ENCODE results near the gene CDNF.
"Not testable (repeated sequence)": the region's sequence is repeated elsewhere in the genome, so short reads cannot be mapped to it uniquely, and the experiment has no call there.

CDNF gene

GRCh38 chr10:14837757-14838581 lies at the start of gene CDNF, which contains the start of the genes HSPA14 and MSANTD7:
Gene CDNF (minus strand): TSS chr10:14838037. CDS start chr10:14837946, 91 bp downstream.
Gene HSPA14 (plus strand): TSS chr10:14838306. CDS start chr10:14838403, 97 bp downstream.
Gene MSANTD7 (plus strand): TSS chr10:14838306. CDS start chr10:14842285, 3,979 bp downstream.
- peak; percentile 98 for DNase-seq (ENCODE audit: low read depth in 2 of 2, low spot score in 1 of 2)

GRCh38 chr10:14884082-14884481 lies 46.2 kb upstream of the CDNF start:
- DNase-seq (ENCODE audit: low read depth in 2 of 2, low spot score in 1 of 2) = no peak

GRCh38 chr10:14880229-14880628 lies 42.4 kb upstream of the CDNF start:
- DNase-seq (ENCODE audit: low read depth in 2 of 2, low spot score in 1 of 2) = no peak

- no peak for DNase-seq (ENCODE audit: low read depth in 2 of 2, low spot score in 1 of 2)
These were observed 42.0 kb upstream of the CDNF start for GRCh38 chr10:14879928-14880193.

GRCh38 chr10:14879124-14879927 lies 41.5 kb upstream of the CDNF start:
- no peak for DNase-seq (ENCODE audit: low read depth in 2 of 2, low spot score in 1 of 2)

GRCh38 chr10:14878266-14879123 lies 40.7 kb upstream of the CDNF start, which contains the start of gene SUV39H2:
Gene SUV39H2 (plus strand): TSS chr10:14878866. CDS start chr10:14878889, 23 bp downstream.
- peak; percentile 81 to 87 for DNase-seq (ENCODE audit: low read depth in 2 of 2, low spot score in 1 of 2)

GRCh38 chr10:14876764-14877163 lies 38.9 kb upstream of the CDNF start:
- no peak for DNase-seq (ENCODE audit: low read depth in 2 of 2, low spot score in 1 of 2)

GRCh38 chr10:14875941-14876340 lies 38.1 kb upstream of the CDNF start:
- no peak for DNase-seq (ENCODE audit: low read depth in 2 of 2, low spot score in 1 of 2)

- DNase-seq (ENCODE audit: low read depth in 2 of 2, low spot score in 1 of 2) = no peak
These were observed 35.4 kb upstream of the CDNF start for GRCh38 chr10:14873090-14873760.

- DNase-seq (ENCODE audit: low read depth in 2 of 2, low spot score in 1 of 2) = not testable (repeated sequence)
These were observed 27.0 kb upstream of the CDNF start for GRCh38 chr10:14864871-14865270.

- DNase-seq (ENCODE audit: low read depth in 2 of 2, low spot score in 1 of 2) = not testable (repeated sequence)
These were observed 26.6 kb upstream of the CDNF start for GRCh38 chr10:14864466-14864865.

- DNase-seq (ENCODE audit: low read depth in 2 of 2, low spot score in 1 of 2) = no peak
These were observed 23.0 kb upstream of the CDNF start for GRCh38 chr10:14860791-14861190.

GRCh38 chr10:14859775-14860174 lies 21.9 kb upstream of the CDNF start:
- no peak for DNase-seq (ENCODE audit: low read depth in 2 of 2, low spot score in 1 of 2)

GRCh38 chr10:14859043-14859442 lies 21.2 kb upstream of the CDNF start:
- DNase-seq (ENCODE audit: low read depth in 2 of 2, low spot score in 1 of 2) = no peak

GRCh38 chr10:14858338-14858960 lies 20.6 kb upstream of the CDNF start:
- no peak for DNase-seq (ENCODE audit: low read depth in 2 of 2, low spot score in 1 of 2)

GRCh38 chr10:14855453-14855852 lies 17.6 kb upstream of the CDNF start:
- DNase-seq (ENCODE audit: low read depth in 2 of 2, low spot score in 1 of 2) = no peak

GRCh38 chr10:14852236-14852635 lies 14.4 kb upstream of the CDNF start:
- no peak for DNase-seq (ENCODE audit: low read depth in 2 of 2, low spot score in 1 of 2)

- DNase-seq (ENCODE audit: low read depth in 2 of 2, low spot score in 1 of 2) = no peak
These were observed 7.1 kb upstream of the CDNF start for GRCh38 chr10:14844948-14845347.

- no peak for DNase-seq (ENCODE audit: low read depth in 2 of 2, low spot score in 1 of 2)
These were observed 5.6 kb upstream of the CDNF start for GRCh38 chr10:14843327-14843988.

- no peak for DNase-seq (ENCODE audit: low read depth in 2 of 2, low spot score in 1 of 2)
These were observed 2.3 kb upstream of the CDNF start for GRCh38 chr10:14840178-14840577.

All from stimulated activated CD8-positive, alpha-beta memory T cell treated with anti-CD3 and anti-CD28 coated beads, Interleukin-4, amount 100 ng/mL, for 4 hours (primary cell).